GM12892 (cell line): Measurements from ENCODE around the gene ZFP36. TPM values are rescaled to one million over a fixed set of nuclear protein-coding genes. Genes with fewer than 3 reads are reported as not detected.

Experiments
- DNase-seq: peaks from one replicate; pipeline ENCODE4 v3.0.0; 2011; ENCODE audit not compliant: insufficient read length
- FAIRE-seq: peaks from 2 replicates; lab custom pipeline; 2011; peaks lifted over from hg19 to GRCh38; lab: Jason Lieb, UNC
- POLR2A ChIP-seq: IDR thresholded peaks from 2 replicates; pipeline ENCODE4 v1.6.1; 2011; ENCODE audit warnings: low read depth, low read length, control low read depth
- POLR2AphosphoS5 ChIP-seq: IDR thresholded peaks from 2 replicates; pipeline ENCODE4 v1.6.1; 2011; ENCODE audit warnings: low read depth, low read length, control low read depth
- TAF1 ChIP-seq: IDR thresholded peaks from 2 replicates; pipeline ENCODE4 v1.6.1; 2011; ENCODE audit warnings: low read depth, mild to moderate bottlenecking, control low read depth, low read length, borderline replicate concordance
- polyA plus RNA-seq: library from polyadenylated mRNA; unstranded; fragments of >200 nt; gene quantifications from one replicate; pipeline ENCODE4 v1.2.1, GENCODE V29; 2012; ENCODE audit warnings: missing spikeins, inconsistent platforms; ENCODE audit not compliant: missing spikeins

The ZFP36 gene
- polyA plus RNA-seq: 29.0 TPM

GRCh38 chr19:39406656-39407409, at the start of gene ZFP36:
ZFP36 (plus strand) TSS chr19:39406847; CDS start chr19:39406905, 58 bp downstream.
- FAIRE-seq: no peak
- peak; percentile 98 for TF ChIP-seq POLR2A
- peak; percentile 60; the same call in 1 of the 2 replicates for TF ChIP-seq TAF1
- TF ChIP-seq POLR2AphosphoS5: peak; percentile 99
- DNase-seq: peak; percentile 75

- FAIRE-seq (no peak), DNase-seq (no peak)
- TF ChIP-seq POLR2A: no peak
- no peak for TF ChIP-seq POLR2AphosphoS5
- no peak for TF ChIP-seq TAF1
Observed at GRCh38 chr19:39359026-39359425, 47.6 kb upstream of the ZFP36 start.

GRCh38 chr19:39360599-39360998, 46.0 kb upstream of the ZFP36 start:
- FAIRE-seq (no peak), DNase-seq (no peak)
- TF ChIP-seq TAF1 (no peak), POLR2A (no peak), POLR2AphosphoS5 (no peak)

- DNase-seq (no peak), FAIRE-seq (no peak)
- TF ChIP-seq TAF1 (no peak), POLR2A (no peak), POLR2AphosphoS5 (no peak)
Observed at GRCh38 chr19:39362682-39363657, 43.7 kb upstream of the ZFP36 start.

- DNase-seq: no peak
- FAIRE-seq: peak; percentile 24
- TF ChIP-seq POLR2A (no peak), POLR2AphosphoS5 (no peak), TAF1 (no peak)
Observed at GRCh38 chr19:39363901-39364457, 42.7 kb upstream of the ZFP36 start.

- DNase-seq: no peak
- TF ChIP-seq POLR2A (no peak), TAF1 (no peak), POLR2AphosphoS5 (no peak)
- no peak for FAIRE-seq
Observed at GRCh38 chr19:39365531-39365930, 41.1 kb upstream of the ZFP36 start.

GRCh38 chr19:39369200-39369599, 37.4 kb upstream of the ZFP36 start:
- FAIRE-seq: no peak
- TF ChIP-seq POLR2AphosphoS5: no peak
- TF ChIP-seq TAF1: no peak
- TF ChIP-seq POLR2A: no peak

GRCh38 chr19:39370735-39371134, 35.9 kb upstream of the ZFP36 start:
- TF ChIP-seq POLR2A (no peak), TAF1 (no peak), POLR2AphosphoS5 (no peak)
- DNase-seq (no peak), FAIRE-seq (no peak)

More at GRCh38 chr19:39369200-39369599, 37.4 kb upstream of the ZFP36 start:
- no peak for DNase-seq

- DNase-seq (no peak), FAIRE-seq (no peak)
- TF ChIP-seq POLR2AphosphoS5 (no peak), TAF1 (no peak), POLR2A (no peak)
Observed at GRCh38 chr19:39372047-39372802, 34.4 kb upstream of the ZFP36 start.

- TF ChIP-seq POLR2A (no peak), POLR2AphosphoS5 (no peak), TAF1 (no peak)
- no peak for DNase-seq
- no peak for FAIRE-seq
Observed at GRCh38 chr19:39372941-39373340, 33.7 kb upstream of the ZFP36 start.

GRCh38 chr19:39375929-39376328, 30.7 kb upstream of the ZFP36 start:
- no peak for TF ChIP-seq POLR2A
- TF ChIP-seq TAF1: no peak
- no peak for TF ChIP-seq POLR2AphosphoS5
- FAIRE-seq: no peak
- no peak for DNase-seq
